HG02798 (cell line): ENCODE results near the gene PPP2R3B.
"Not testable (repeated sequence)": the region's sequence is repeated elsewhere in the genome, so short reads cannot be mapped to it uniquely, and the experiment has no call there.

Experiments
- ATAC-seq: cut with Tn5 transposase; IDR thresholded peaks from one replicate; pipeline ENCODE4 v1.9.1; 2021; ENCODE audit warnings: mild to moderate bottlenecking; ENCODE audit not compliant: unreplicated experiment, poor library complexity

Gene PPP2R3B

GRCh38 chrX:310621-311155 is 76.0 kb downstream of the PPP2R3B start:
- no peak for ATAC-seq

- ATAC-seq, result no peak
Observed at GRCh38 chrX:308821-309520, 77.7 kb downstream of the PPP2R3B start.

GRCh38 chrX:307261-308111 is 79.2 kb downstream of the PPP2R3B start:
- no peak for ATAC-seq

GRCh38 chrX:306614-307251 is 80.0 kb downstream of the PPP2R3B start:
- not testable (repeated sequence) for ATAC-seq

GRCh38 chrX:305781-306613 is 80.7 kb downstream of the PPP2R3B start:
- ATAC-seq, result not testable (repeated sequence)

GRCh38 chrX:302975-303374 is 83.7 kb downstream of the PPP2R3B start:
- no peak for ATAC-seq

- no peak for ATAC-seq
Observed at GRCh38 chrX:300334-300733, 86.4 kb downstream of the PPP2R3B start.

- no peak for ATAC-seq
Observed at GRCh38 chrX:298993-299392, 87.7 kb downstream of the PPP2R3B start.

GRCh38 chrX:295136-295535 is 91.6 kb downstream of the PPP2R3B start:
- ATAC-seq, result no peak

- ATAC-seq, result no peak
Observed at GRCh38 chrX:292900-293897, 93.5 kb downstream of the PPP2R3B start.

GRCh38 chrX:291411-291901 is 95.3 kb downstream of the PPP2R3B start:
- no peak for ATAC-seq

- ATAC-seq, result no peak
Observed at GRCh38 chrX:290476-291166, 96.1 kb downstream of the PPP2R3B start.

- ATAC-seq, result no peak
Observed at GRCh38 chrX:288561-288991, 98.1 kb downstream of the PPP2R3B start.

- ATAC-seq, result no peak
Observed at GRCh38 chrX:287670-288069, 99.0 kb downstream of the PPP2R3B start.

- ATAC-seq, result no peak
Observed at GRCh38 chrX:285076-285677, 101.5 kb downstream of the PPP2R3B start.
